ENCODE results near the gene RPS6KA3. TPM values are rescaled to one million over a fixed set of nuclear protein-coding genes. Genes with fewer than 3 reads are reported as not detected.
A peak's percentile ranks its signal among the peaks of the same experiment; 100 is the strongest.

Gene RPS6KA3
- 9.0 TPM for total RNA-seq (ENCODE audit: unreplicated experiment)
- long read RNA-seq, result 0 reads

DNA sequence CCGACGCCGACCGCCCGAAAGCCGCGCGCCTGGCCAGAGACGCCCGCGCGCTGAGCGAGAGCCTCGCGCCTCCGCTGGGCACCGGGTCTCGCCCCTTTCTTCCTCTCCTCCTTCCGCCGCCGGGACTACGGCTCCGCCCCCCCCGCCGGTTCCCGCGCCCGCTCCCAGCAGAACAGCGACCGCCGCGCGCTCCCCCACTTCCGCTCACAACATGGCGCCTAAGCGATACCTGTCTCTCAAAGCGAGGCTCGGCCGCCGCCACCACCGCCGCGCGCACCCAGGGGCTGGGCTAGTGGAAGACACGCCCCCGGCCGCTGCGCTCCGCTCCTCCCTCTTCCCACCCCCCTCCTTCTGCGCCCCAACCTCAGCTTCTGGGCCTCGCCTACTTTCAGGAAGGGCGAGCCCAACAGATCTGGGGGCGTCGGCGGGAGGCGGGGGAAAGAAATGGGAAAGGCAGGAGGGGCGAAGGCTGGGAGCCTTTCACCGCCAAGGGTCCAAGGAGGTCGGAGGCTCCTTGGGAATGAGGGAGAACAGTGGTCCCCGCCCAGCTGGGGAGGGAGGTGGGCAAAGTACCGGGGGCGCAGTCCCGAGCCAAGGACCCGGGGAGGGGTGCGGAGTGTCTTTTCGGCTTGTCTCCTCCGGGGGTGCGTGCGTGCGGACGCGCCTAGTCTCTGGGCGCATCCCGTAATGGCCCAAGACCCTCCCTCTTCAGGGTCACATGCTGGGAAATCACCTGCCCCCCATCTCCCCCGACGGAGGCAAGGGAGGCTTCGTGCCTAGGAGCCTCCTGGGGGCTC lies at the start of gene RPS6KA3:
RPS6KA3 (minus strand) TSS at position 100 of the 797 bp plus-strand sequence. CDS start 277 bp downstream, outside the sequence.
- H3K27me3 Mint-ChIP-seq (ENCODE audit: unreplicated experiment), result peaks cover 1% of the 10 kb centered on the region
- peak within 1 kb of the TSS; percentile 91 for H3K4me3 Mint-ChIP-seq (ENCODE audit: unreplicated experiment)
- peak within 1 kb of the TSS; percentile 22 for H3K27ac Mint-ChIP-seq (ENCODE audit: unreplicated experiment)
- H3K9me3 Mint-ChIP-seq (ENCODE audit: unreplicated experiment), result peaks cover 6% of the 10 kb centered on the region
- TF ChIP-seq, protein P1, sequence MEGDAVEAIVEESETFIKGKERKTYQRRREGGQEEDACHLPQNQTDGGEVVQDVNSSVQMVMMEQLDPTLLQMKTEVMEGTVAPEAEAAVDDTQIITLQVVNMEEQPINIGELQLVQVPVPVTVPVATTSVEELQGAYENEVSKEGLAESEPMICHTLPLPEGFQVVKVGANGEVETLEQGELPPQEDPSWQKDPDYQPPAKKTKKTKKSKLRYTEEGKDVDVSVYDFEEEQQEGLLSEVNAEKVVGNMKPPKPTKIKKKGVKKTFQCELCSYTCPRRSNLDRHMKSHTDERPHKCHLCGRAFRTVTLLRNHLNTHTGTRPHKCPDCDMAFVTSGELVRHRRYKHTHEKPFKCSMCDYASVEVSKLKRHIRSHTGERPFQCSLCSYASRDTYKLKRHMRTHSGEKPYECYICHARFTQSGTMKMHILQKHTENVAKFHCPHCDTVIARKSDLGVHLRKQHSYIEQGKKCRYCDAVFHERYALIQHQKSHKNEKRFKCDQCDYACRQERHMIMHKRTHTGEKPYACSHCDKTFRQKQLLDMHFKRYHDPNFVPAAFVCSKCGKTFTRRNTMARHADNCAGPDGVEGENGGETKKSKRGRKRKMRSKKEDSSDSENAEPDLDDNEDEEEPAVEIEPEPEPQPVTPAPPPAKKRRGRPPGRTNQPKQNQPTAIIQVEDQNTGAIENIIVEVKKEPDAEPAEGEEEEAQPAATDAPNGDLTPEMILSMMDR (IDR thresholded peaks at IDR 0.05; ENCODE audit: partially characterized antibody, unreplicated experiment), result no peak
- DNase-seq, result peak; percentile 81
- no peaks in the 10 kb centered on the region for H3K4me1 Mint-ChIP-seq (ENCODE audit: low read depth, unreplicated experiment)
- no peaks in the 10 kb centered on the region for H3K36me3 Mint-ChIP-seq (ENCODE audit: unreplicated experiment)

DNA sequence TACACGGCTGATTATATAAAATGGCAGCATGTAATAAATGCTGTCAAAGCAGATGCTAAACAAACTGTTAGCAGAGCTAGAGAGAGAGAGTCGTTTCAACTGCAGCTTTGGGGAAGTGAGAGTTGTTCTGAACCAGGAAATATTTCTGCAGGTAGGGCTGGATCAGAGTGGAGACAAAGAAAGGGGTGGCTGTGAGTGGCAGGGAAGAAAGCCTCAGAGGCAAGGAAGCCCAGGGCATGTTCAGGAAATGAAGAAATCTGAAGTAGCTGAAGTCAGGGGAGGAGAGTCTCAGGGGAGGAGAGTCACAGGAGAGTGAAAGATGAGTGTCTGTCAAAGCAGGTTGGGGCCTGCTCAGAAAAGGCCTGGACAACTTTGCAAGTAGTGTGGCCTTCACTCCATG lies 48.4 kb upstream of the RPS6KA3 start:
- peaks cover 3% of the 10 kb centered on the region for H3K4me1 Mint-ChIP-seq (ENCODE audit: low read depth, unreplicated experiment)
- TF ChIP-seq, protein P1 (IDR thresholded peaks at IDR 0.05; ENCODE audit: partially characterized antibody, unreplicated experiment), result no peak
- H3K27me3 Mint-ChIP-seq (ENCODE audit: unreplicated experiment), result peaks cover 2% of the 10 kb centered on the region
- no peak overlapping the region for H3K4me3 Mint-ChIP-seq (ENCODE audit: unreplicated experiment)
- H3K36me3 Mint-ChIP-seq (ENCODE audit: unreplicated experiment), result no peaks in the 10 kb centered on the region
- no peak for DNase-seq
- H3K9me3 Mint-ChIP-seq (ENCODE audit: unreplicated experiment), result no peaks in the 10 kb centered on the region
- H3K27ac Mint-ChIP-seq (ENCODE audit: unreplicated experiment), result no peak overlapping the region

DNA sequence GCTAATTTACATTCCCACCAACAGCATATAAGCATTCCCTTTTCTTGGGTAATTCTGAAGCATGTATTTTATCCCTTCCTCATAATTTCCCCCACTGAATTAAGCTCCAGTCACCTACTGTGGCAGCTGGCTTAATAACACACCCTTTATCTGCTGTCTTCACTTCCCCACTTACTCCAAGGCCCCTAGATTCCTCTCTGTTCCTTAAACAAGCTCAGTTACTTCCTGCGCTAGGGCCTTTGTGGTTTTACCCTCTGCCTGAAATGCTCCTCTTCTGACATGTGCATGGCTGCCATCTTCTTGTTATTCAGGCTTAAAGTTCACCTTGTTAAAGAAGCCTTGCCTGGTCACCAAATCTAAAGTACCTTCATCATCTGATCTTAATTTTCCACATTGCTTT lies 47.2 kb upstream of the RPS6KA3 start:
- H3K9me3 Mint-ChIP-seq (ENCODE audit: unreplicated experiment), result no peaks in the 10 kb centered on the region
- H3K4me3 Mint-ChIP-seq (ENCODE audit: unreplicated experiment), result no peak overlapping the region
- peaks cover 2% of the 10 kb centered on the region for H3K4me1 Mint-ChIP-seq (ENCODE audit: low read depth, unreplicated experiment)
- no peak for DNase-seq
- H3K27me3 Mint-ChIP-seq (ENCODE audit: unreplicated experiment), result peaks cover 2% of the 10 kb centered on the region
- H3K27ac Mint-ChIP-seq (ENCODE audit: unreplicated experiment), result no peak overlapping the region
- H3K36me3 Mint-ChIP-seq (ENCODE audit: unreplicated experiment), result no peaks in the 10 kb centered on the region
- TF ChIP-seq, protein P1 (IDR thresholded peaks at IDR 0.05; ENCODE audit: partially characterized antibody, unreplicated experiment), result no peak

DNA sequence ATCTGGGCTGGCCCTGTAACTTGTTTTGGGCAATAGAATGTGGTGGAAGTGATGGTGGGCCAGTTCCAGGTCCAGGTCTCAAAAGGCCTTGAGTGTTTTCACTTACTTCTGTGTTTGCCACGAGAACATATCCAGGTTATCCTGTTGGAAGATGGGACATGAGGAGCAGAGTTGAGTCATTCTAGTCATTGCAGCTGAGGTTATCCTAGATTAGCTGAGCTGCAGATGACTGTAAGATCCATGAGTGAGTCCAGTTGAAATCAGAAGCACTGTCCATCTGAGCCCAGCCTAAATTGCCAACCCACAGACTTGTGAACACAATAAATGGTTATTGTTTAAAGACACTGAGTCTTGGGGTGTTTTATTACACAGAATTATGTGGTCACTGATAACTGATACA lies 45.3 kb upstream of the RPS6KA3 start:
- H3K27ac Mint-ChIP-seq (ENCODE audit: unreplicated experiment), result no peak overlapping the region

More for the DNA sequence above, 45.3 kb upstream of the RPS6KA3 start:
- Mint-ChIP-seq H3K4me3 (ENCODE audit: unreplicated experiment) (no peak overlapping the region), H3K27me3 (ENCODE audit: unreplicated experiment) (no peaks in the 10 kb centered on the region), H3K36me3 (ENCODE audit: unreplicated experiment) (no peaks in the 10 kb centered on the region), H3K4me1 (ENCODE audit: low read depth, unreplicated experiment) (peaks cover 2% of the 10 kb centered on the region), H3K9me3 (ENCODE audit: unreplicated experiment) (no peaks in the 10 kb centered on the region)
- DNase-seq, result no peak
- TF ChIP-seq, protein P1 (IDR thresholded peaks at IDR 0.05; ENCODE audit: partially characterized antibody, unreplicated experiment), result no peak

All from glutamatergic neuron (in vitro differentiated cells).